ENCODE measurements around the gene RASSF5. TPM values are rescaled to one million over a fixed set of nuclear protein-coding genes. Genes with fewer than 3 reads are reported as not detected.

Gene RASSF5
- total and polyA plus RNA-seq, 2 donors from 2014 or later = 2.4 to 18.8 TPM

DNA sequence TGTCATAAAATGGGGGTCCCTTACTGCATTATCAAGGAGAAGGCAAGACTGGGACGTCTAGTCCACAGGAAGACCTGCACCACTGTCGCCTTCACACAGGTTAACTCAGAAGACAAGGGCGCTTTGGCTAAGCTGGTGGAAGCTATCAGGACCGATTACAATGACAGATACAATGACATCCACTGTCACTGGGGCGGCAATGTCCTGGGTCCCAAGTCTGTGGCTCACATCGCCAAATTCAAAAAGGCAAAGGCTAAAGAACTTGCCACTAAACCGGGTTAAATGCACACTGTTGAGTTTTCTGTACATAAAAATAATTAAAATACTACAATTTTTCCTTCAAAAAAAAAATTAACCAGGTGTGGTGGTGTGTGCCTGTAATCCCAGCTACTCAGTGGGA is 22.1 kb downstream of the RASSF5 start:
- DNase-seq (no peak), FAIRE-seq (no peak)
- H3K9me3 ChIP-seq (ENCODE audit: control insufficient read depth in 2 of 3, insufficient read depth in 1 of 3, low read length in 3 of 3) = no peaks in the 10 kb centered on the region
- no peak overlapping the region for H3K27ac ChIP-seq (ENCODE audit: low read depth in 2 of 2, low read length in 2 of 2)
- H3K27me3 ChIP-seq (ENCODE audit: control insufficient read depth, insufficient read depth, low read length) = no peaks in the 10 kb centered on the region
- H3K9ac ChIP-seq (ENCODE audit: low read length in 3 of 3) = no peak overlapping the region
- TF ChIP-seq, protein P1, sequence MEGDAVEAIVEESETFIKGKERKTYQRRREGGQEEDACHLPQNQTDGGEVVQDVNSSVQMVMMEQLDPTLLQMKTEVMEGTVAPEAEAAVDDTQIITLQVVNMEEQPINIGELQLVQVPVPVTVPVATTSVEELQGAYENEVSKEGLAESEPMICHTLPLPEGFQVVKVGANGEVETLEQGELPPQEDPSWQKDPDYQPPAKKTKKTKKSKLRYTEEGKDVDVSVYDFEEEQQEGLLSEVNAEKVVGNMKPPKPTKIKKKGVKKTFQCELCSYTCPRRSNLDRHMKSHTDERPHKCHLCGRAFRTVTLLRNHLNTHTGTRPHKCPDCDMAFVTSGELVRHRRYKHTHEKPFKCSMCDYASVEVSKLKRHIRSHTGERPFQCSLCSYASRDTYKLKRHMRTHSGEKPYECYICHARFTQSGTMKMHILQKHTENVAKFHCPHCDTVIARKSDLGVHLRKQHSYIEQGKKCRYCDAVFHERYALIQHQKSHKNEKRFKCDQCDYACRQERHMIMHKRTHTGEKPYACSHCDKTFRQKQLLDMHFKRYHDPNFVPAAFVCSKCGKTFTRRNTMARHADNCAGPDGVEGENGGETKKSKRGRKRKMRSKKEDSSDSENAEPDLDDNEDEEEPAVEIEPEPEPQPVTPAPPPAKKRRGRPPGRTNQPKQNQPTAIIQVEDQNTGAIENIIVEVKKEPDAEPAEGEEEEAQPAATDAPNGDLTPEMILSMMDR (IDR thresholded peaks at IDR 0.05; ENCODE audit: borderline replicate concordance, extremely low read depth, insufficient read depth) = no peak
- H3K36me3 ChIP-seq (ENCODE audit: control insufficient read depth in 2 of 3, insufficient read depth in 3 of 3, low read length in 3 of 3) = no peaks in the 10 kb centered on the region
- H3K4me1 ChIP-seq (ENCODE audit: control insufficient read depth in 2 of 3, insufficient read depth in 2 of 3, low read depth in 1 of 3, low read length in 3 of 3) = peaks cover 0 to 4% (median 0%) of the 10 kb centered on the region in 3 donors
- no peak overlapping the region for H3K4me3 ChIP-seq (ENCODE audit: low read length in 3 of 3)
- intact Hi-C loops (cut with DNase I) = no loop called here

DNA sequence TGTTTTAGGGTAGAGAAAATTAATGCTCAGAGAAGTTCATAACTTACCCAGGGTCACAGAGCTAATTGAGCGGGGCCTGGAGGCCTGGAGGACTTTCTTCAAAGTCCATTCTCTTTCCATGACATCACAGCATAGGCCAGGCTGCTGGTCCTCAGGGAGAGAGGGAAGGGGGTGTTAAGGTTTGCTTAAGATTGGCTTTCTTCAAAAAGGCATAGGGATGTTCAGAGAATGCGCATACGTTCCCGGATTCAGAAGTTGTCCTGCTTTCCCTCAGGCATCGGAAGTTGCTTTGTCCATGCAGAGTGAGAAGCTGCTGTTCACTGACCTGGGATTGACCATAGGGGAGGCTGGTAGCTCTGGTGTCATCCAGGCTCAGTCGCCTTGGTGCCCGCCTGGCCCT is 25.0 kb downstream of the RASSF5 start:
- Histone ChIP-seq H3K4me3 (ENCODE audit: low read length in 3 of 3) (no peak overlapping the region), H3K4me1 (ENCODE audit: control insufficient read depth in 2 of 3, insufficient read depth in 2 of 3, low read depth in 1 of 3, low read length in 3 of 3) (no peaks in the 10 kb centered on the region), H3K27me3 (ENCODE audit: control insufficient read depth, insufficient read depth, low read length) (no peaks in the 10 kb centered on the region), H3K27ac (ENCODE audit: low read depth in 2 of 2, low read length in 2 of 2) (no peak overlapping the region), H3K36me3 (ENCODE audit: control insufficient read depth in 2 of 3, insufficient read depth in 3 of 3, low read length in 3 of 3) (no peaks in the 10 kb centered on the region), H3K9me3 (ENCODE audit: control insufficient read depth in 2 of 3, insufficient read depth in 1 of 3, low read length in 3 of 3) (no peaks in the 10 kb centered on the region), H3K9ac (ENCODE audit: low read length in 3 of 3) (no peak overlapping the region)
- FAIRE-seq (no peak), DNase-seq (no peak)
- intact Hi-C loops (cut with DNase I) = no loop called here
- TF ChIP-seq, protein P1 (IDR thresholded peaks at IDR 0.05; ENCODE audit: borderline replicate concordance, extremely low read depth, insufficient read depth) = no peak

DNA sequence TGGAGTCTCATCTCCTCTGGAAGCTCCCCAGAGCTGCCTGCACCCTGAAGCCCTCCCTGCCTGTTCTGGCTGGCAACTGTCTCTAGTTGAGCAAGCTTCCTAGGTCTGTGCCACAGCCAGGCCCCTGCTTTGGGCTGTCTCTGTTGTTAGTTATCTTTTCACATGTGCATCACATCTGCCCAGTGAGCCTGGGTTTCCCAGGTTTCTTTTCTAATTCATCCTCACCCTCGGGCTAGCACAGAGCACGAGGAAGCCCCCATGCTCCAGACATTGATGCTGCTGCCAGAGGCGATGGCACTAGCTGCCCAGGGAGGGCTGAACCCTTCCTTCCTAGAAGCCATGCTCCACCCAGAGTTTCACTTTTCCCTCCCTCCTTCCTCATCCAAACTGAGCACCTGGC is 27.2 kb downstream of the RASSF5 start:
- Histone ChIP-seq H3K9me3 (ENCODE audit: control insufficient read depth in 2 of 3, insufficient read depth in 1 of 3, low read length in 3 of 3) (no peaks in the 10 kb centered on the region), H3K36me3 (ENCODE audit: control insufficient read depth in 2 of 3, insufficient read depth in 3 of 3, low read length in 3 of 3) (no peaks in the 10 kb centered on the region), H3K4me3 (ENCODE audit: low read length in 3 of 3) (no peak overlapping the region), H3K9ac (ENCODE audit: low read length in 3 of 3) (no peak overlapping the region), H3K27me3 (ENCODE audit: control insufficient read depth, insufficient read depth, low read length) (no peaks in the 10 kb centered on the region), H3K27ac (ENCODE audit: low read depth in 2 of 2, low read length in 2 of 2) (no peak overlapping the region), H3K4me1 (ENCODE audit: control insufficient read depth in 2 of 3, insufficient read depth in 2 of 3, low read depth in 1 of 3, low read length in 3 of 3) (no peaks in the 10 kb centered on the region)
- intact Hi-C loops (cut with DNase I) = no loop called here
- no peak for FAIRE-seq
- TF ChIP-seq, protein P1 (IDR thresholded peaks at IDR 0.05; ENCODE audit: borderline replicate concordance, extremely low read depth, insufficient read depth) = no peak
- DNase-seq = no peak

DNA sequence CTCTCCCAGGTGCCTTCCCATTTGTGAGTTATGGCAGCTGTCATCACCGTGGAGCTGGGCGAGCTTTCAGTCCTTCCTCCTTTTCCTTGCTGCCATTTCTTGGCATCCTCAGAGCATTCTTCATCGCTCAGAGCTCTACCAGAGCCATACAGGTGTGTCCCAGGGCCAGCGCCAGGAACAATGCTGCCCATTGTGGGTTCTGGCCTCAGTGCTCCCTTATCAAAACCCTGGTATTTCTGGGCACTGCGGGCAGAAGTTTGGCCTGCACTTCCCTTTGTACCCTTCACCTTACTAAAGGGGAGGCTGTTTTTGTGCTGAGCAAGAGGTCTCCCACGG is 28.5 kb downstream of the RASSF5 start:
- DNase-seq (no peak), FAIRE-seq (no peak)
- Histone ChIP-seq H3K9me3 (ENCODE audit: control insufficient read depth in 2 of 3, insufficient read depth in 1 of 3, low read length in 3 of 3) (no peaks in the 10 kb centered on the region), H3K4me3 (ENCODE audit: low read length in 3 of 3) (no peak overlapping the region), H3K9ac (ENCODE audit: low read length in 3 of 3) (no peak overlapping the region), H3K36me3 (ENCODE audit: control insufficient read depth in 2 of 3, insufficient read depth in 3 of 3, low read length in 3 of 3) (no peaks in the 10 kb centered on the region), H3K4me1 (ENCODE audit: control insufficient read depth in 2 of 3, insufficient read depth in 2 of 3, low read depth in 1 of 3, low read length in 3 of 3) (peaks cover 0 to 4% (median 0%) of the 10 kb centered on the region in 3 donors), H3K27ac (ENCODE audit: low read depth in 2 of 2, low read length in 2 of 2) (no peak overlapping the region), H3K27me3 (ENCODE audit: control insufficient read depth, insufficient read depth, low read length) (no peaks in the 10 kb centered on the region)
- TF ChIP-seq, protein P1 (IDR thresholded peaks at IDR 0.05; ENCODE audit: borderline replicate concordance, extremely low read depth, insufficient read depth) = no peak
- intact Hi-C loops (cut with DNase I) = no loop called here

Measured in kidney (tissue), 14 donors.